HL-60/S4 treated with phorbol 12-myristate 13-acetate at 8.2 ng/mL for 4 days and 3 days (cell line): ENCODE data around the gene ULK3.

Experiments
- in situ Hi-C: fragments of 300-500 bp; cut with MboI; formaldehyde crosslinking; loops from 2 replicates; pipeline ENCODE4 v1.15.0; 2022; ENCODE audit warnings: low sequenced_read_pairs

ULK3 gene

GRCh38 chr15:74799856-74800558 is 42.9 kb downstream of the ULK3 start:
- in situ Hi-C loops, result no loop called here

- in situ Hi-C loops, result no loop called here
These were observed 43.6 kb downstream of the ULK3 start for GRCh38 chr15:74799255-74799855.

GRCh38 chr15:74798388-74799254 is 44.3 kb downstream of the ULK3 start:
- in situ Hi-C loops, result no loop called here

GRCh38 chr15:74795966-74796625 is 46.9 kb downstream of the ULK3 start:
- in situ Hi-C loops, result no loop called here

- in situ Hi-C loops, result no loop called here
These were observed 48.0 kb downstream of the ULK3 start for GRCh38 chr15:74794970-74795349.

GRCh38 chr15:74794248-74794969 is 48.5 kb downstream of the ULK3 start:
- in situ Hi-C loops, result no loop called here

- in situ Hi-C loops, result no loop called here
These were observed 49.6 kb downstream of the ULK3 start for GRCh38 chr15:74793135-74794028.

GRCh38 chr15:74792227-74793016 is 50.5 kb downstream of the ULK3 start:
- in situ Hi-C loops, result no loop called here

GRCh38 chr15:74791667-74792066 is 51.3 kb downstream of the ULK3 start:
- in situ Hi-C loops, result no loop called here

GRCh38 chr15:74791007-74791406 is 51.9 kb downstream of the ULK3 start:
- in situ Hi-C loops, result no loop called here

GRCh38 chr15:74790080-74790916 is 52.7 kb downstream of the ULK3 start:
- in situ Hi-C loops, result no loop called here

- in situ Hi-C loops, result no loop called here
These were observed 53.2 kb downstream of the ULK3 start for GRCh38 chr15:74789741-74790079.

- in situ Hi-C loops, result no loop called here
These were observed 53.8 kb downstream of the ULK3 start for GRCh38 chr15:74789171-74789631.

- in situ Hi-C loops, result no loop called here
These were observed 54.2 kb downstream of the ULK3 start for GRCh38 chr15:74788683-74789151.

- in situ Hi-C loops, result no loop called here
These were observed 54.8 kb downstream of the ULK3 start for GRCh38 chr15:74788042-74788682.

GRCh38 chr15:74787251-74788041 is 55.5 kb downstream of the ULK3 start:
- in situ Hi-C loops, result no loop called here
